Fibroblast of skin of right quadriceps (primary cell): ENCODE measurements around the gene IKZF2.

Source experiments
- DNase-seq: peaks from one replicate; pipeline ENCODE4 v3.0.0-alpha.2; 2013

IKZF2 gene

DNA sequence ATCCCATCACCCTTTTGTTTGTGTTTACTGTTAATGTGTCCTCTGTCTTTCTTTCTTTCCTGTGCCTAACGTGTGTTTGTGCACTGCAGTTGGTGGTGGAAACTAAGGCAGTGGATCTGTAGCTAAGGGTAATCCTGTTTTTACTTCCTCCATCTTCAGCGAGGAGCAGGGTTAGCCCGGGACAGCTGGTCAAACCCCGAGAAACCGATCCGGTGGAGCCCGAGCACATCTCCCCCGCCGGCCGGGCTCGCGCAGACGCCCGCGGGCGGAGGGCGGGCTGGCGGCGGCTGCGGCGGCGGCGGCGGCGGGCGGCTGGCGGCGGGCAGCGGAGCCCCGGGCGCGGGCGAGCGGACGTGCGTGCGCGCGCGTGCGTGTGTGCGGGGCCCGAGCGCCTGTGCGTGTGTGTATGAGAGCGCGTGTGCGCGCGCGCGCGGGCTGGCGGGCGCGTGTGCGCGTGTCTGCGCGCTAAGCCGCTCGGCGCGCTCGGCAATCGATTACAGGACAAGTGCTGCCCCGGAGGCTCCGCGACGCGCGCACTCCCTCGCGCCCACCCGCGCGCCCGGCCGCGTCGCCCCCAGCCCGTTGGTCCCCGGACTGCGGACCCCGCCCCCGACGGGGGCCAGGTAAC is at the start of gene IKZF2:
TSS of gene IKZF2 (minus strand) at position 176 of the 628 bp plus-strand sequence. CDS start 2,983 bp downstream, outside the sequence.
- DNase-seq: peak; percentile 86

DNA sequence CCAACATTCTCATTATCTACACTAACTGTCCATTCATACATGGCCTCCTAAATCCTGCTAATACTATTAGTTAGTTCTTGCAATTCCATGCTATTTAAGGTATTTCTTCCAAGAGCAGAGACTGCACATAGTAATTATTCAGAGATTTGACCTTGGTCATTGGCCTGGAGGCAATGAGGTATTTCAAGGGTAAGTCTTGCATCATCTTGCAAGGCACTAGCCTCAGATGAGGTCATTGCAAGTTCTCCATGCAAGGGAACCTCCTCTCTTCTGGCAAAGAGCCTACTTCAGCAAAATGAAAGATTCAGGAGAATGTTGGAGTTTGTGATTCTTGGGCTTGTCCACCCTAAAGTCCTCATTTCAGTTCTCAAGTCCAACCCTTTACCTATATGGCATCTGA is 48.5 kb upstream of the IKZF2 start:
- DNase-seq: peak; percentile 24

DNA sequence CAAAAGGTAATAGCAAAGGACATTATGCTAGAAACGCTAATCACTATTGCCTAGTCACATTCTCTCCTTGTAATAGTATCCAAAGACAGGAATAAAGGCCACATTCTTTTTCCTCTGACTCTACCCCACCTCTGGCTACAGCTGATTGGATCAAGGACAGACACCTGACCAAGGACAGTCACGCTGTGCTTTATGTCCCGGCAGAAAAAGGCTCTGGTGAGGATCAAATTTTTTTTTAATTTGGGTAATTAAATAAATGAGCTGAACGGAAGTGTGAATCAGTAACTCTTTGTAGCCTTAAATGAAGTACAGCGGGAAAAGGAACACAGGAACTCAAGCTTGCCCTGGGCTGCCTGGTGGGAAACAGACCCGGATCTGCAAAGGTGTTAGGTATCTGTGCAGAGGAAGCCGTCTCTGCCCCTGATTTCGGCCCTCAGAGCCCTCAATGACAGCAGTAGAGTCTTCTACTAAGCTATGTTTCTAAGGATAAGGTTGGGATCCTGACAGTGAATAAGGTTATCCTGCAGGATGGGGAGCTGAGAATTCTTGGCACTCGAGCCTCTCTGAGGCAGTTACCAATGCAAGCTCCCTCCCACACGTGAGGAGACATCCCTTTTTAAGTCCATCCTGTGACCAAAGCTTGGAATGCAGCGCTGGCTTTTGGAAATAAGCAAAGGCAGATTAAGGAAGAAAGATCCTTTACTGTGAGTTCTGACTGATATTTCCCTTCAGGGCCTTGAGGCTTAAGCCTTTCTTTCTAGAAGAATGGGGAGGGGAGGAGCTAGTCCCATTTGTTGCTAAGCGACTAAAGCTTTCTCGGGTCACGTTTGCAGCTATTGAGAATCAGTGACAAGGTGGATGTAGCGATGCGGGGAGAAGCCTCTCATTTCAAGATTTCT is 37.8 kb upstream of the IKZF2 start:
- DNase-seq: peak; percentile 46

DNA sequence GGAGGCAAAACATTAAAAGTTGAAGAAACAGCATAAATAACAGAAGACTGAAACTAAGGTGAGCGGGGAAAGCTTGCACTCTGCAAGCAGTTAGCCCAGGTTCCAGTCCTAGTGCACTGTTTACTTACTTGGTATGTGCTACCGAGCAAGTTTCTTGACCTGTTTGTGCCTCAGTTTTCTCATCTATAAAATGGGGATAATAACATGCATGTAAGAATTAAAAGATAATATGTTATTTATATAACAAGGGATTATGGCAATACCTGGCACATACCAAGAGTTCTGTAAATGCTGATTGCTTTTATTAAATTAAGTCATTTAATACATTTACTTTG is 37.1 kb upstream of the IKZF2 start:
- no peak for DNase-seq

DNA sequence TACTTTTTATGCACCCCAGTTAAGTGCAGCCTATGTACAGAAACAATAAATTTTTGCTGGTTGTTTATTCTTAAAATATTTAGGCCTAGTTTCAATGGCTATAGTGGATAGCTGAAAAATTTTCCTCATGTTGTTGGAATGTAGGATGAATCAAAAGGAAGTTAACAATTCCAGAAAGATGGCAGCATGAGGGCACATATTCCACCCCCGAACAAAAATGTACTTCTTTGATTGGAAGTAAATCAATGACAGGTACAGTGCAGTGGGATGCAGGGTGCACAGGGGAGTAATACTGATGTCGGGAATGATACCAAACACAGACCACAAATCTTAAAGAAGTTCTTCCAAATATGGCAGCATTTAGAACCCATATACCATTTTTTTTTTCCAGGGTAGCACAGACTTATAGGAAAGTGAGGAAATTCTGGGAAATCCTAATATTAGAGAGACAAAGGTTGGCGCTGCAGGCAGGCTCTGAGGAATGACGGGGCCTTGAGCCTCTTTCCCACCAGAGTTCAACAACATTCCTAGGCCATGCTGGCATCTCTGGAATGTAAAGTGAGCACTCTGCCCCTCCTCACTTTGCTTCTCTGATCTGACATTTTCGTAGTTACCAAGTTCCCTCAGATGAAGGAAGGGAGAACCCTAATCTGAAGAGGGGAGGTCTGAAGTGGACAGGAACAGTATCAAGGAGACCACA is 36.6 kb upstream of the IKZF2 start:
- DNase-seq: peak; percentile 83

DNA sequence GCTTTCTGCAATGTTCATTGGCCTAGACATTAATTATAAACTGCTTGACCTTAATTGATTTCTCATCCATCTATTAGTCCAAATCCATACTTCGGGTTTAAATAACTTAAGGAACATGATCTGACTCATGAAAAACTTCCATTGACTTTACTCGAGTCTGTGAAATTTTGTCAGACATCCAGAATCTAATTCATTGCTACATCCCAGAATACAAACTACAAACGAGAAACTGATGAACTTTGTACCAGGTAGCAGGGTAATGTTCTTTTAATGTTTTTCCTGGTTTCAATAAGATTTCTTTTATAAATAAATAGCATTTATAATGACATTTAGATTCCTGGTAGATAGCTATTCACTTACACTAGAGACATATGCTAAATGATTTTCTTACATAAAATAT is 36.0 kb upstream of the IKZF2 start:
- DNase-seq: peak; percentile 10

DNA sequence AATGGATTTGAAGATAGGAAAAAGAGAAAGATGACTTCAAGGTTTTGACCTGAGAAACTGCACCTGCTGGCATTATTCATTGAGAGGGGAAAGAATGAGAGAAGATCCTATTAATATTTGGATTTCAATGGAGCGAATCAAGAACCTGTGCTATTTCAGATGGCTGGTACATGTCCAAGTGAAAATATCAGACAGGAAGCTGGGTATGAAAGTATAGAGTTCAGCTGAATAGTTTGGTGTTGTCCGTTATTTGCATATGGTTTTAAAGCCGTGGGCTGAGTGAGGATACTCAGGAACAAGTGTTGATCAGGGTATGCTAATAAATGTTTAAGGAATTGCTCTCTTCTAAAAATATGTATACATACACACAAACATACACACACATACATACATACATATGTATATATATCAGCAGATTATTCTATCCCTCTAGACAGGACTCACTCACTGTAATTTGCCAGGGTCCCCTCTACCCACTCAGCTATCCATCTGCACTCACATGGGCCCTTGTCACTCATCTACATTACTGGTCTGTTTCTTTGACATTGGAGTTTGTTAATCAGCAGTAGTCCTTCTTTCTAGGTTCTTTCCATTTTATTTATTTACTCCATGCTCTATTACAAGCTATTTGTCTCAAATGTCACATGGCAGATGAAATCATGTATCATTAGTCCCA is 33.9 kb upstream of the IKZF2 start:
- no peak for DNase-seq

DNA sequence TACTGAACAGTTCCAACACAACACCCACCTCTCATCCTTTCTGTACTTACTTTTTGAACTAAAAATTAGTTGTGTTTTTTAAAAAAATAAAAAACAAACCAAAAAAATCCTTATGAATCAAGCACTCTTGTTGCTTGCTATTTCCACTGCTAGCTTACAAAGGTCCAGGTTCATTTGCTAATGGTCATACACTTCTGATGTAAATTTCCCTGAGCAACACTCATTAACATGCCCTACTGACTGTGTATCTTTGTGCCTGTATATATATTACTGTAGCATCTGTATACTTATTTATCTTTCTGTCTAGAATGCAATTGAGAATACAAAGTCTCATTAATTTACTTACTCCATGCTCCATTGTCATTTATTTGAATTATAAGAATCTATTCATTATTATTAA is 30.3 kb upstream of the IKZF2 start:
- DNase-seq: no peak

DNA sequence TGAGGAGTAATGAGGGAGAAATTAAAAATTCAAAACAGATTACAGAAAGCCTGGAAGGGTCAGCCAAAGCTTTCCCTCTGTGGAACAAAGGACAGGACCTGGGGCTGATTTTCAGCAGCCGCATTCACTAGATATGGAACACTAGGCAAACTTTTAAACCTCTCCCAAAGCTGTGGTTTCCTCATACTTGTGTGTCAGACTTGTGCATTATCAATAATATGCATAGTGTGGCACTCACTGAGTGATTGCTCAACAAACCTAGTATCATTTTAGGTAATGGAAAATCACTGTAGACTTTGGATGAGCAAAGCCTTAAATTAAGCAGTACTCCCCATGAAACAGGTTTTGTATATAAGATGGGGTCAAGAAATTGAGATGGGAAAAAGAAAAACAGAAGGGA is 26.3 kb upstream of the IKZF2 start:
- no peak for DNase-seq

DNA sequence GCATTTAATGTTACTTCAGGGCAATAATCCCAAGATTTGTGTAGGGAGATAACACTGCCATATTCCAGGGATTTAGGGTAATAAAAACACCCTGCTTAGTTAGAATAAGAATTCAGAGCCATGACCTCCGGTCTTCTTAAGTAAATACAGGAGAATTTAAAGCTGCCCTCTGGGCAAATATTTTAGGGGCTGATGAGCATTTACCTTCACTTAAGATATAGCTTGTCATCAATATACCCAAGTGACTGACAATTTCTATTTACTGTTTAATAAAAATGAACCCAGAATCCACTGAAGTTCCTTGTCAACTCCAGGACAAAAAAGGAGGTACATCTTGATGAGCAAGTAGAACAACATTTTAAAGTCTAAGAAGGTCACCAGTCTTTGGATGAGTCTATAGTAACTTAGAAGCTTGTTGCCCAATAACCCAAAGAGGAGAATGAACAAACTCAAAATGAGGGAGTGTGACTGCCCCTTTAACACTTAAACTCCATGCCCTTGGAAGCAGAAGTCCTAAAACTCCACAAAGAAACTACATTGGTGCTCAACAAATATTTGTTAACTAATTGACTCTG is 24.3 kb upstream of the IKZF2 start:
- DNase-seq: no peak

DNA sequence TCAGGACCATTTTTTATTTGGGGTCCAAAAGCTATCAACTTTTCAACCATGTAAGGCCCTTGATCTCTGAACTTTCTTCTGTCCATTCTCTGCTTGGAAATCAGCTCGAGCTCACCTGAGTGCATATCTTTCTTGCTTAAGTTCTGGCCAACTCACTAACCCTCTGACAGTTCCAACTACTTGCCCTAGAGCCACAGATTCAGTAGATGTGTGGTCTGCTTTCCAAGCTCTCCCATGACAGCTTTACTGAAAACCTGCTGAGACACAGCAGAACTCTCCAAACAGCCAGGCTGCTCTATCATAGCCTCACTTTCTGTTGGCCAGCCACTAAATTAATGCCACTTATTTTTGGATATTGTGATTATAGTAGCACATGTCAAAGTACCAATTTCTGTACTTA is 21.2 kb upstream of the IKZF2 start:
- no peak for DNase-seq

DNA sequence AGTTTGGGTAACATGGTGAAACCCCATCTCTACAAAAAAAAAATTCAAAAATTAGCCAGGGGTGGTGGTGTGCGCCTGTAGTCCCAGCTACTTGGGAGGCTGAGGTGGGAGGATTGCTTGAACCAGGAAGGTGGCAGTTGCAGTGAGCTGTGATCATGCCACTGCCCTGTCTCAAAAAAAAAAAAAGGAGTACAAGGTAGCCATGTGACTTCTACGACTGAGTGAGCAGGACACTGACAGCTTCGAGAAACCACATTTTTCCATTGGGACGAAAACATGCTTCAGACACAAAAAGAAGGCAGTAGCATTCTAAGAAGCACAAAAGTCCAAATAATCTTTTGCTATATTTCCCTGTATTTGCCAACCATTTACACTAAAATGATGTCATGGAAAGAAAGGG is 19.7 kb upstream of the IKZF2 start:
- DNase-seq: no peak

DNA sequence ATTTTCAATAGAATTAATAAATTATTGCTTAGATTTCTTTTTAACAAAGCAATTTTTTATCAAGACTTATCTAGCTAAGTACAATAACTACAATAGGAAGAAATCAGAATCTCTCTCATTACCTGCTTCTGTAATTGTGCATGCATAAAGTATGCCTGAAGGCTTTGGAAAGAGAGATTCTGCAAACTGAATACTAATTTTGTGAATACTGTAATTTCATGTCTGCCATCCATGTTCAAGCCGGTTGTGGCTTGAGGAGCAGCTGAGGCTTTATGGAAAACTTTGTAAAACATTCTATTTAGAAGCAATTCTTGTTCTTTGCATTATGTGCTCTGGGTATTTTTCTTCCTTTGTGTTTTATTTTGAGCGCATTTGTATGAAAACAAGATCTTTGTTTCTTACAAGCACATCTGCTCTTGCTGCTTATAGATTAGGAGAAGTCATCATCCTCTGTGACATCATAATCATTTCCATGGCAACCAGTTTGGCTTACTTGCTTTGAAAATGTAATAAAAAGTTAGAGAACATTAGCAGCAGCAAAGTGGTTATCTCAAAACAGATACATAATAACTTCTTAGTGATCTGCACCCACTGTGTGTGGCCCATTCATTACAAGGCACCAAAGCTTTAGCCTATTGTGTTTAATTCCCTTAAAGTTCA is 16.0 kb upstream of the IKZF2 start:
- no peak for DNase-seq

DNA sequence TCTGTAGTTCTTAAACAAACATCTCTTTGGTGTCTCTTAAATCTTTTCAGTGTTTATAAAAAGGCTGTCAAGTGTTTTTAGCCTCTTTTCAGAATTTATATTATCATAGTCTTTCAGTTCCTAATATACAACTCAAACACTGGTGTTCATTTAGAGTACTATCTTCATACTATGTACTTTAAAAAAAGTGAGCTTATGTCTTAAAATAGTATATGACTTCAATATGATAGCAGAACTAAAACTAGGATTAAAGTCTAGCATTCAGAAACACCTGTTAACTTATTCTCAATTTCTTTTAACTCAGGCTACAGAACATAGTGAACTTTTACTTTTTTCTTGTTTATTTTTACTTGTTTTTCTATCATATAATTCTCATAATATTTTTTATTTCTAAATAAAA is 14.7 kb upstream of the IKZF2 start:
- no peak for DNase-seq

DNA sequence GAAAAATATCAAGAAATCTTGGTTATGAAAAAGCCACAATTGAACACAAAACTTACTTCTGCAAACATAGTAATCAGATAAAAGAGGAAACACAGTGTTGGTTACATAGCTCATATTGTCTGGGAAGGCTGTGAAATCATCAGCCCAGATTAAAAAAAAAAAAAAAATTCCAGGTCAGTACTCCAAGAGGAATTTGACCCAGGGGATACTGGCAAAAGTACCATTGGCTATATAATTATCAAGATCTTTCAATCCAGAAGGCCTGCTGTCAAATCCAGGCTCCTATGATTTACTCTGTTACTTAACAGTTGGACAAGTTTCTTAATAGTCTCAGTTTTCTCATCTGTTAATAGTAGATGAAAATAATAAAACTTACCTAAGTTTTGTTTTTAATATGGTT is 12.9 kb upstream of the IKZF2 start:
- no peak for DNase-seq

DNA sequence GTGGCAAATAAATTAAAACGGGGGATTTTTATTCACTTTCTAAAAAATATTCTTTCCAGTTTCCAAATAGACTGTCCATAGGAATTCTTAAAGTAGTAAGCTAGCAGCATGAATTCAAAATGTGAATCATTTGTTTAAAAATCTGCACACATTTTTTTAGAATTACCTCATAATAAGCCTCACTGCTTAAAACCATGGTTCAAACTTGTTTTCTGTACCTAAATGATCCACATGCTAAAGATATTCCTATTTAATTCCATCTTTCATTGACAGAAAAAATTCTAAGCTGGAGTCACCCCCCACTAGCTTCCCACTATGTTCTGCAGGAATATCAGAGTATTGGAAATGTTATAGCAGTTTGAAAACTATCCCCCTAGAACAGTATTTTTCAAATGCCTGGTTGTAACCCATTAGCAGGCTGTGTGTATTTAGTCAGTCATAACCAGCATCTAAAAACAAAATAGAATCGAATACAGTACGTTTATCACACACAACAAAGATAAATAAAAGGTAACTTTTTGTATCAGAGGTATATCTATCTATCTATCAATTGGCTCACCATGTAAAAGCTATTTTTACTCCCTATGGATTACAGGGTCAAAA is 11.2 kb upstream of the IKZF2 start:
- DNase-seq: peak; percentile 52

DNA sequence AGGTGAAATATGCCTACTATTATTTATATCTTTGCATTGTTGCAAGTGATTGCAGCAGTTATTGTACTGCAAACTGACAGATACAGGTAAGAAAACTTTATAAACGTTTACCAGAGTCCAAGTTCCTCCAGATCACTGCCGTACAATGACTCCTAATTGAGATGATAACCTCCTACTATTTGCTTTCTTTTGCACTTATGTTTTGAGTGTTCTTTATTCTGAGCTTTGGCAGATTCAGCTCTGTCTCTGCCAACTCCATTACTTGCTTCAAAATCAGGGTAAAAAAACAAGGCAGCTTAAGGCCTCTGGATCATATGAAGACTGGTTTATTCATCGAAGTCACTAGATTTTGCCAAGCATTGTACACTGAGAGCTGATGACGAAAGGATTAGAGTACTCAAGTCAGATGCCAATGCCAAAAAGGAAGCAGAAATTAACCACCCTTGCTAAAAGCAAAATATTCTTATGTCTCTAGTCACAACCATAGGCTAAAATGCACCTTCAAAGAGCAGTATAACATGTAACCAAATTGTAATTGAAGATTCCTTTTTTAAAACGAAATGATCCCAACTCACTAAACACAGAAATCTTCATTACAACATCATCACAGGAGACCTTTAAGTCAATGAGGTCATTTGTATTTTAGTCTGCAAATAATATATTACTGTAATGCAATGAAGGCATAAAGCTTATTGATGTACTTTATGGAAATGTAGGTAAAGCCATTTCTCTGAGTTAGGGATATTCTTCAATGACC is 10.5 kb upstream of the IKZF2 start:
- peak; percentile 24 for DNase-seq

DNA sequence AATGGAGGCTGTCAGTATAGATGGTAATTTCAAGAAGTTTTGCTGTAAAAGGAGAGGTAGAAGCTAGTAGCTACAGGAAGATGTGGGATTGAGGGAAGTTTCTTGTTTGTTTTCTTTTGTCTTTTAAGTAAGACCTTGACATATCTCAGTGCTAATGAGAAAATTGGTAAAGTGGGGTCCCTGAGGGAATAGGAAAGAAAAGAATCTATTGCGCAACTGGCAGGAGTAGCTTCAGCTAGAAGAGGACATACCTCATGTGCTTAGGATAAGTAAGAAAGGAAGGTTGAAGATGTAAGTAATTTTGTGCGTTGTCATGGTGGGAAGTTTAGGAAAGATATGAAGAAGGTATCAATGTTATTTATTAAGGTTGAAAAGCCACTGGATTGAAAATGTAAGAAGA is 8.4 kb upstream of the IKZF2 start:
- DNase-seq: peak; percentile 6

DNA sequence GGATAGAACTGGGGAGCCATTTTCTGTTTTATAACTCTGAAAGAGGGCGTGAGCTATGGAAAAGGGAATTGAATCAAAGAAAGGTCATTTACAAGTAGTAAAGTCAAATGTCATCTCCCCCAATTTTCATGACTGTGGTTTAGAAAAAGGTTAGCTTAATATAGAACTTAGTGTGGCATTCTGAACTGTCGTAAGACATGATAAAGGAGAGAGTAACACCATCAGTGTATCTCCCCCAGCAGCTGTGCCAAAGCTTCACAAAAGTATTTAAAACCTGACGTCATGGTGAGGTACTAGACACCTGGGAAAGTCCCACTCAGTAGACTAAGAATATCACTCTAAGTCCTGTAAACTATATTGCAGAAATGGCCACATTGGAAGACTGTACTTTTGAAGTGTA is 5.8 kb upstream of the IKZF2 start:
- no peak for DNase-seq

DNA sequence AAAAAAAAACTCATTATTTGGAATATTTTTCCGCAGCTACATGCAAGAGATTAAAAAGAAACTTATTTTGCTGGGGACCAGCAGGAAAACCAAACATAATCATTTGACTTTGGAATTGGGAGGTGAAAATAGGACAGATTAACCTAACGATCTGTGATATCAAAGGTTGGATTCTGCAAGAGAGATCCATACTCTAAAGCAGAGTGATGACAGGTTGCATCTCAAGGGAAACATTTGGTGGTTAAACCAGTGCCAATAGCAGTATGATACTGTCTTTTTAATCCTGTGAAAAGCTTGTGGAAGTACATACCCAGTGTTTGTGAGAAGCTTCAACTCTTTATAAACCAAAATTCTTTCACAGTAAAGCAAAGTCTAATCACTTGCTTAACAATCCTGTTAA is 5.3 kb upstream of the IKZF2 start:
- DNase-seq: no peak

DNA sequence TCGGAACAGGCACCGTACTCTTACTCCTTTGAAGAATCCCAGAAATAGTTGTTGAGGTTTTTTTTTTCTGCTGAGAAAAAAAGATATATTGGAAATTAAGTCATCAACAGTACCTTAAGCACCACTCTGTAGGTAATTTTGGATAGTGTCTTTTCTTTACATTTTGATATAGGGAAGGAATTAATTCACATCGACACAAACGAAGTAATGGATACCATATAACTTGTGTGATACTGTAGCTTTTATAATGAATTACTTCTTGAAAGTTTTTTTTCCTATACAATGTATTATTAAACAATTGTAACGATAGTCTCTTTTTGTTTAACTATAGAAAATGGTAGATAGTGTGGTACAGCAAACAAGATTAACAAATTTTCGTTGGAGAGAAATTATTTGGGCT is 1.5 kb upstream of the IKZF2 start:
- DNase-seq: no peak
